HepG2 (cell line): Measurements from ENCODE around the gene SCRT2. TPM values are rescaled to one million over a fixed set of nuclear protein-coding genes. Genes with fewer than 3 reads are reported as not detected.

ENCODE experiments used
- CENPX ChIP-seq: sonication (generic); formaldehyde crosslinking; IDR thresholded peaks from 2 replicates; pipeline ENCODE4 v1.9.0; 2021; ENCODE audit warnings: mild to moderate bottlenecking, missing genetic modification reagents, moderate library complexity
- ELF1 ChIP-seq: sonication (generic); formaldehyde crosslinking; IDR thresholded peaks from 2 replicates; pipeline ENCODE4 v1.4.0; 2020; ENCODE audit warnings: missing genetic modification reagents
- EZH2 ChIP-seq: conservative IDR thresholded peaks from 2 replicates; pipeline ENCODE4 v1.6.1; 2012; ENCODE audit warnings: mild to moderate bottlenecking, low read depth, low read length, moderate library complexity
- FOXP1 ChIP-seq, 2 experiments: fragments of 450-650 bp in 1 of 2; IDR thresholded peaks; 2 replicates each; pipeline ENCODE4 v1.6.1; 2017 to 2018; ENCODE audit warnings: antibody characterized with exemption in 1 of 2
- ISL2 ChIP-seq: sonication (generic); formaldehyde crosslinking; IDR thresholded peaks from 2 replicates; pipeline ENCODE4 v1.5.0; 2020; ENCODE audit warnings: missing genetic modification reagents
- MIER3 ChIP-seq: IDR thresholded peaks from 2 replicates; pipeline ENCODE4 v1.6.1; 2016; ENCODE audit warnings: missing compliant biosample characterization, borderline replicate concordance
- NBN ChIP-seq: fragments of 450-650 bp; conservative IDR thresholded peaks from 2 replicates; pipeline ENCODE4 v1.6.1; 2017
- NFRKB ChIP-seq: fragments of 450-650 bp; IDR thresholded peaks from 2 replicates; pipeline ENCODE4 v1.6.1; 2017
- RFX5 ChIP-seq: IDR thresholded peaks from 2 replicates; pipeline ENCODE4 v1.6.1; 2011; ENCODE audit warnings: low read depth, low read length, improper control_type of control experiment
- SRF ChIP-seq: IDR thresholded peaks from 2 replicates; pipeline ENCODE4 v1.6.1; 2011; ENCODE audit warnings: mild to moderate bottlenecking, low read depth, low read length, moderate library complexity
- UBTF ChIP-seq: sonication (generic); formaldehyde crosslinking; IDR thresholded peaks from 2 replicates; pipeline ENCODE4 v1.4.0; 2020; ENCODE audit warnings: mild to moderate bottlenecking, missing genetic modification reagents
- ZBTB20 ChIP-seq: sonication (generic); formaldehyde crosslinking; IDR thresholded peaks from 2 replicates; pipeline ENCODE4 v1.8.1; 2023; ENCODE audit warnings: missing genetic modification reagents, low read depth, mild to moderate bottlenecking, borderline replicate concordance
- ZHX2 ChIP-seq, 2 experiments: sonication (generic) in 1 of 2; formaldehyde crosslinking in 1 of 2; IDR thresholded peaks; 2 replicates each; pipeline versions ENCODE4 v1.6.1 to v1.9.0; 2014 to 2022; ENCODE audit warnings: antibody characterized with exemption in 1 of 2, borderline replicate concordance in 1 of 2, inconsistent platforms in 1 of 2, low read depth in 1 of 2, missing genetic modification reagents in 1 of 2
- ZNF274 ChIP-seq: sonication (generic); formaldehyde crosslinking; IDR thresholded peaks from 2 replicates; pipeline ENCODE4 v1.5.1; 2020; ENCODE audit warnings: mild to moderate bottlenecking, missing genetic modification reagents
- ZNF446 ChIP-seq: sonication (generic); formaldehyde crosslinking; IDR thresholded peaks from 2 replicates; pipeline ENCODE4 v1.5.0; 2020; ENCODE audit warnings: mild to moderate bottlenecking, missing genetic modification reagents
- ZNF513 ChIP-seq: sonication (generic); formaldehyde crosslinking; conservative IDR thresholded peaks from 2 replicates; pipeline ENCODE4 v1.5.0; 2020; ENCODE audit warnings: missing genetic modification reagents
- polyA plus RNA-seq, 8 experiments: library from polyadenylated mRNA; depleted of rRNA in 3 of 8; stranded (reverse) in 7 of 8; unstranded in 1 of 8; fragments of >200 nt; fragmentation: Illumina TruSeq in 4 of 8; extraction: Trizol in 4 of 8; gene quantifications; 2 replicates each; pipeline versions ENCODE4 v1.2.1 to v1.2.3, GENCODE V29; 2011 to 2016; ENCODE audit warnings: low read depth in 4 of 8, missing spikeins in 1 of 8, mixed read lengths in 1 of 8; ENCODE audit not compliant: insufficient read depth in 1 of 8
- total RNA-seq, 5 experiments: library from RNA; depleted of rRNA; stranded (reverse); fragments of >200 nt; fragmentation: Illumina TruSeq; extraction: Trizol; gene quantifications; 2 replicates each; pipeline ENCODE4 v1.2.3, GENCODE V29; 2016; ENCODE audit warnings: low read depth in 1 of 5
- TF ChIP-seq, protein P1 (sequence below): sonication (generic); formaldehyde crosslinking; conservative IDR thresholded peaks from 2 replicates; pipeline ENCODE4 v1.4.0; 2020; ENCODE audit warnings: missing genetic modification reagents

Gene SCRT2
- total and polyA plus RNA-seq, 2 of the 13 experiments (the other 11 are each of a cell fraction or from before 2014, with no cell fraction given): not detected

DNA sequence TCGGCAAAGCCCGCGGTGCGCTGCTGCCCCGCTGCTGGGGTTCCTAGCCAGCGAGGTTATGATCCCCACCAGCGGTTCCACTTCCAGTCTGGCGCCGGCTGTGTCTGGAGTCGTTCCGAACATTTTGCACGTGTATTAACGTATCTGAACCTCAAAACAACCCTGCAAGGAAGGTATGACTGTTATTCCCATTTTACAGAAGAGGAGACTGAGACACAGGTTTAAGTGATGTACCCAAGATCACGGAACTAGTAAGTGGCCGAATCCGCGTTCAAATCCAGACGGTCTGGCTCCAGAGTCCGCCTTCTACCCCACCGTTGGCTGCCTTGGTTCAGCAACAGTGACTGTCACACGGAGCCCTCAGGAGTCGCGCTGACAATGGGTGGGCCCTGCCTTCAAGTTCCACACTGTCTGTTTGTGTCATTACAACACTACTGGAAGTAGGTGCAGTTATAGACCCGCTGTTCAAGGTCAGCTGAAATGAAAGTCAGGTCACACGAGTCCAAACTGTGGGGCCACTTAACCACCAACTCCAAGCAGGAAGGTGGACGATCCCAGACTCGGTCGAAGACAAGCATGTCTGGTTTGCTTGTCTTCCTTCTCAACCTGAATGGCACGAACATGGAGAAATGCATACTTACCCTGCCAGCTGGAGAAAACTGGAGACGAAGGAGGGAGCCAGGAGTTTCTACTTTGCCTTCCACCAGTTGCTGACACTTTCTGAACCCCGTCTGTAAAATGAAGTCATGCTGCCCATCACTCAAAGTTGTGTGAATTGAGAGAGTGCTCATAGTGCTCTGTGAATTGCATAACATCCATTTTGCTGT lies 21.8 kb downstream of the SCRT2 start (continued):
- TF ChIP-seq ZHX2 (IDR thresholded peaks at IDR 0.05; ENCODE audit: low read depth) (no peak), ZHX2 (CRISPR knock-in tag; IDR thresholded peaks at IDR 0.05; ENCODE audit: borderline replicate concordance) (no peak; the same call in 1 of the 2 replicates), SRF (no peak), CENPX (CRISPR knock-in tag) (no peak), RFX5 (peak; percentile 52; the same call in 1 of the 2 replicates), ISL2 (CRISPR knock-in tag) (no peak; the same call in 1 of the 2 replicates), ZNF513 (CRISPR knock-in tag) (no peak), NBN (no peak), ELF1 (no peak; the same call in 1 of the 2 replicates), FOXP1 (IDR thresholded peaks at IDR 0.05) (no peak), FOXP1 (CRISPR knock-in tag; IDR thresholded peaks at IDR 0.05) (no peak; the same call in none of the 2 replicates), EZH2 (peak; percentile 48; the same call in 1 of the 2 replicates), UBTF (CRISPR knock-in tag) (no peak), MIER3 (CRISPR knock-in tag) (peak; percentile 76; the same call in 1 of the 2 replicates), ZNF446 (CRISPR knock-in tag) (no peak; the same call in 1 of the 2 replicates), NFRKB (no peak), ZBTB20 (CRISPR knock-in tag) (no peak), ZNF274 (no peak; the same call in none of the 2 replicates)
- TF ChIP-seq, protein P1, sequence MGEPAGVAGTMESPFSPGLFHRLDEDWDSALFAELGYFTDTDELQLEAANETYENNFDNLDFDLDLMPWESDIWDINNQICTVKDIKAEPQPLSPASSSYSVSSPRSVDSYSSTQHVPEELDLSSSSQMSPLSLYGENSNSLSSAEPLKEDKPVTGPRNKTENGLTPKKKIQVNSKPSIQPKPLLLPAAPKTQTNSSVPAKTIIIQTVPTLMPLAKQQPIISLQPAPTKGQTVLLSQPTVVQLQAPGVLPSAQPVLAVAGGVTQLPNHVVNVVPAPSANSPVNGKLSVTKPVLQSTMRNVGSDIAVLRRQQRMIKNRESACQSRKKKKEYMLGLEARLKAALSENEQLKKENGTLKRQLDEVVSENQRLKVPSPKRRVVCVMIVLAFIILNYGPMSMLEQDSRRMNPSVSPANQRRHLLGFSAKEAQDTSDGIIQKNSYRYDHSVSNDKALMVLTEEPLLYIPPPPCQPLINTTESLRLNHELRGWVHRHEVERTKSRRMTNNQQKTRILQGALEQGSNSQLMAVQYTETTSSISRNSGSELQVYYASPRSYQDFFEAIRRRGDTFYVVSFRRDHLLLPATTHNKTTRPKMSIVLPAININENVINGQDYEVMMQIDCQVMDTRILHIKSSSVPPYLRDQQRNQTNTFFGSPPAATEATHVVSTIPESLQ (CRISPR knock-in tag): no peak
